Upper lobe of right lung (tissue), 1 donor: Measurements from ENCODE around the gene FHL1. TPM values are rescaled to one million over a fixed set of nuclear protein-coding genes. Genes with fewer than 3 reads are reported as not detected.

Experiments used
- ATAC-seq: fragments of 200-7000 bp; cut with Tn5 transposase; one replicate; pipeline ENCODE4 v1.9.1; 2020; ENCODE audit warnings: mild to moderate bottlenecking, moderate library complexity
- DNase-seq: peaks from one replicate; pipeline ENCODE4 v3.0.0-alpha.2; 2020
- H3K27ac ChIP-seq: fragments of 200-600 bp; one replicate; pipeline ENCODE4 v1.8.0; 2022
- H3K27me3 ChIP-seq: fragments of 200-600 bp; one replicate; pipeline ENCODE4 v1.8.0; 2022; ENCODE audit warnings: mild to moderate bottlenecking
- H3K36me3 ChIP-seq: fragments of 200-600 bp; one replicate; pipeline ENCODE4 v1.8.0; 2022
- H3K4me1 ChIP-seq: fragments of 200-600 bp; one replicate; pipeline ENCODE4 v1.8.0; 2022
- H3K4me3 ChIP-seq: fragments of 200-600 bp; one replicate; pipeline ENCODE4 v1.8.0; 2022; ENCODE audit warnings: mild to moderate bottlenecking
- H3K9me3 ChIP-seq: fragments of 200-600 bp; one replicate; pipeline ENCODE4 v1.8.0; 2022
- intact Hi-C: fragments of 100-400 bp; cut with DNase I; formaldehyde crosslinking; loops from one replicate; pipeline ENCODE4 v1.11.0; 2022
- total RNA-seq: library from RNA; stranded (reverse); fragmentation: NEBNext Ultra II Directional; extraction: Animal tissue kit (Norgen Biotek cat#: 25700); gene quantifications from one replicate; pipeline ENCODE4 v1.2.1, GENCODE V29; 2021
- TF ChIP-seq, protein P1 (sequence below): fragments of 200-600 bp; IDR thresholded peaks from one replicate; pipeline ENCODE4 v1.8.0; 2022; ENCODE audit warnings: antibody characterized with exemption
- donor health status: DM: no; HTN: yes; CAD: no; lungs with severe emphysema.

FHL1 gene
- total RNA-seq, 1 donor from 2014 or later = 328 TPM

DNA sequence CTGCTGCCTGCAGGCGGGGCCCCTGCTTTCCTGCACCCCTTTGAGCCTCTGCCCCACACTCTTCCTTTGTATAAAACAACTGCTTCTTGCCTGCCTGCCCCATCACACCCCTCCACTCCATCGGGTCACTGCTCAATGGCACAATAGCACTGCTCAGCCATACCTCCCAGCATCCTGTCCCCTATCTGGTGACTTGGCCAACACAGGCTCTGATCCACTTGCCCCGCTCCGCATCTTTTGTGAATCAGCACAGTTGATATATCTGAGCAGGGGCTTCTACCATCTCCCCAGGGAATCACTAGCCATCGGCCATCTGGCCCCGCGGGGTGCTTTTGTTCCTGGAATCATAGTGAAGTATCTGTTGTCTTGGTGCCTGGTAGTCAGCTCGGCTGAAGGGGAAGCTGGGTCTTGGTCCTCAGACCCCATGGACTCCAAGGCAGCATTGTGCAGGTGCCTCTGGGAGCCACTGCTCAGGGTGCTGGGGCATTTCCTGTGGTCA is 58.6 kb downstream of the FHL1 start:
- H3K4me3 ChIP-seq = no peak overlapping the region
- peaks cover 19% of the 10 kb centered on the region for H3K4me1 ChIP-seq
- peak overlapping the region; percentile 73 for H3K27ac ChIP-seq
- no peaks in the 10 kb centered on the region for H3K9me3 ChIP-seq
- no peaks in the 10 kb centered on the region for H3K27me3 ChIP-seq
- ATAC-seq (no peak), DNase-seq (no peak)
- TF ChIP-seq, protein P1, sequence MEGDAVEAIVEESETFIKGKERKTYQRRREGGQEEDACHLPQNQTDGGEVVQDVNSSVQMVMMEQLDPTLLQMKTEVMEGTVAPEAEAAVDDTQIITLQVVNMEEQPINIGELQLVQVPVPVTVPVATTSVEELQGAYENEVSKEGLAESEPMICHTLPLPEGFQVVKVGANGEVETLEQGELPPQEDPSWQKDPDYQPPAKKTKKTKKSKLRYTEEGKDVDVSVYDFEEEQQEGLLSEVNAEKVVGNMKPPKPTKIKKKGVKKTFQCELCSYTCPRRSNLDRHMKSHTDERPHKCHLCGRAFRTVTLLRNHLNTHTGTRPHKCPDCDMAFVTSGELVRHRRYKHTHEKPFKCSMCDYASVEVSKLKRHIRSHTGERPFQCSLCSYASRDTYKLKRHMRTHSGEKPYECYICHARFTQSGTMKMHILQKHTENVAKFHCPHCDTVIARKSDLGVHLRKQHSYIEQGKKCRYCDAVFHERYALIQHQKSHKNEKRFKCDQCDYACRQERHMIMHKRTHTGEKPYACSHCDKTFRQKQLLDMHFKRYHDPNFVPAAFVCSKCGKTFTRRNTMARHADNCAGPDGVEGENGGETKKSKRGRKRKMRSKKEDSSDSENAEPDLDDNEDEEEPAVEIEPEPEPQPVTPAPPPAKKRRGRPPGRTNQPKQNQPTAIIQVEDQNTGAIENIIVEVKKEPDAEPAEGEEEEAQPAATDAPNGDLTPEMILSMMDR = no peak
- intact Hi-C loops = no loop called here
- peaks cover 4% of the 10 kb centered on the region for H3K36me3 ChIP-seq

DNA sequence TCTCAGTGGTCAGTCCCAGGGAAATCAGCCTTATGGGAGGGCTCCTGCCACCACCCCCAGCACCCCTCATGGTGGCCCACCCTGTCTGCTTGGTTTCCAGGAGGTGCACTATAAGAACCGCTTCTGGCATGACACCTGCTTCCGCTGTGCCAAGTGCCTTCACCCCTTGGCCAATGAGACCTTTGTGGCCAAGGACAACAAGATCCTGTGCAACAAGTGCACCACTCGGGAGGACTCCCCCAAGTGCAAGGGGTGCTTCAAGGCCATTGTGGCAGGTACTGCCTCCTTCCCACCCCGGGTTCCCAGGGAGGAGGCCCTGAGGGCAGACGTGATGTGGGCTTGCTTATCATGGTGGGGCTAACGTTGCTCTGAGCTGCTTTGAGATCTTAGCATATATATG is 59.6 kb downstream of the FHL1 start:
- intact Hi-C loops = no loop called here
- H3K9me3 ChIP-seq = no peaks in the 10 kb centered on the region
- TF ChIP-seq, protein P1 = no peak
- DNase-seq (no peak), ATAC-seq (no peak)
- H3K4me1 ChIP-seq = peaks cover 19% of the 10 kb centered on the region
- no peak overlapping the region for H3K4me3 ChIP-seq
- peaks cover 4% of the 10 kb centered on the region for H3K36me3 ChIP-seq
- no peak overlapping the region for H3K27ac ChIP-seq
- H3K27me3 ChIP-seq = no peaks in the 10 kb centered on the region

DNA sequence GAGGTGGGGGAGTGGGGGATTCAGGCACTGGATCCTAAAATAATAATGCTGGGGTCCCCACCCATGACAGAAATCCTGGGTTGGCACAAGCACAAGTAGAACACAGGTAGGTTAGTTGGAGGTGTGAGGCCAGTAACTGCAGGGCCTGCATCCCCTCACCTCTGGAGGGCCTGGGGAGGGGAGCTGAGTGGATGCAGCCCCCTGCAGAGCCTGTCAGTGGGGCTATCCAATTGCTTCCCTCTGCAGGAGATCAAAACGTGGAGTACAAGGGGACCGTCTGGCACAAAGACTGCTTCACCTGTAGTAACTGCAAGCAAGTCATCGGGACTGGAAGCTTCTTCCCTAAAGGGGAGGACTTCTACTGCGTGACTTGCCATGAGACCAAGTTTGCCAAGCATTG is 60.2 kb downstream of the FHL1 start:
- H3K27ac ChIP-seq = no peak overlapping the region
- intact Hi-C loops = no loop called here
- ATAC-seq (no peak), DNase-seq (no peak)
- H3K9me3 ChIP-seq = no peaks in the 10 kb centered on the region
- peaks cover 4% of the 10 kb centered on the region for H3K36me3 ChIP-seq
- H3K4me1 ChIP-seq = peaks cover 19% of the 10 kb centered on the region
- TF ChIP-seq, protein P1 = no peak
- no peak overlapping the region for H3K4me3 ChIP-seq
- no peaks in the 10 kb centered on the region for H3K27me3 ChIP-seq

DNA sequence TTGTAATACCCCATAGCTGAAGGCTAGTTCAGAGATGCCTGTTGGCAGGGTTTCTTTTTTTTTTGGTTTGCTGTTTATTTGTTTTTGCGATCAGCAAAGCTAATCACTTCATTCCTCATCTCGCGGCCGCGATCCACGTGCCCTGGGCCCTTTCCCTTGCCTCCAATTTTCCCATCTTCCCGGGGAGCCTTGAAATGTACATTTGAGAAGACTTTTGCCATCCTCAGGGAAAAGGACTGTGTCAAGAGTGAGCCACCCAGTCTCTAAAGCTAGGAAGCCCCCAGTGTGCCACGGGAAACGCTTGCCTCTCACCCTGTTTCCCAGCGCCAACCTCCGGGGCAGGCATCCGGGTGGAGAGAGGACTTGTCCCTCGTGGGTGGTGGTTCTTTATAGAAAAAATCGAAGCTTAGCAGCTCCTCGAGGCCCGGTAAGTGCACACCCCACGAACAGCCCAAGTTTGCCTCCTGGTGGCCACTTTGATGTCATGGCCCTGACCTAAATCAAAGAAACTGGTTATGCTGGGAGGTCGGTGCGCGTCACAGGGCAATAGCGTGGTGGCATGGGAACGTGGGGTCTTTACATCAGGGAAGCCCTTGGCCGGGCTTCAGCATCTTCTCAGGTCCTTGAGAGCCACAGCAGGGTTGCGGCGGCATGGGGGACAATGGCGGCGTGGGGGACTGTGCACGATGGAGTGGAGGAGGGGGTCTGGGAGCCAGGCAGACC is 61.8 kb downstream of the FHL1 start:
- DNase-seq (peak; percentile 66), ATAC-seq (peak; percentile 72)
- TF ChIP-seq, protein P1 = peak; percentile 49
- Histone ChIP-seq H3K9me3 (no peaks in the 10 kb centered on the region), H3K27me3 (no peaks in the 10 kb centered on the region), H3K4me1 (peaks cover 13% of the 10 kb centered on the region), H3K4me3 (no peak overlapping the region), H3K27ac (no peak overlapping the region), H3K36me3 (peaks cover 4% of the 10 kb centered on the region)
- intact Hi-C loops = no loop called here

DNA sequence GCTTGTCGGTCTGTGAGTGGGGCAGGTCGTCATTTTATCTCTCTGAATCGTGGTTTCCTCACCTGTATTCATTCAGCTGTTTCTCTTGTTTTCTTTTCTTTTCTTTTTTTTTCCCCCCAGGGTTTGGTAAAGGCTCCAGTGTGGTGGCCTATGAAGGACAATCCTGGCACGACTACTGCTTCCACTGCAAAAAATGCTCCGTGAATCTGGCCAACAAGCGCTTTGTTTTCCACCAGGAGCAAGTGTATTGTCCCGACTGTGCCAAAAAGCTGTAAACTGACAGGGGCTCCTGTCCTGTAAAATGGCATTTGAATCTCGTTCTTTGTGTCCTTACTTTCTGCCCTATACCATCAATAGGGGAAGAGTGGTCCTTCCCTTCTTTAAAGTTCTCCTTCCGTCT is 62.4 kb downstream of the FHL1 start:
- Histone ChIP-seq H3K27me3 (no peaks in the 10 kb centered on the region), H3K4me1 (peaks cover 11% of the 10 kb centered on the region), H3K27ac (no peak overlapping the region), H3K9me3 (no peaks in the 10 kb centered on the region), H3K4me3 (no peak overlapping the region), H3K36me3 (peaks cover 4% of the 10 kb centered on the region)
- intact Hi-C loops = loop anchor here (5.0 kb wide), 1 partner anchor 42 kb away; no protein-coding TSS in a partner anchor
- ATAC-seq (no peak), DNase-seq (no peak)
- TF ChIP-seq, protein P1 = no peak
